ENCODE measurements around the gene SERBP1. TPM values are rescaled to one million over a fixed set of nuclear protein-coding genes. Genes with fewer than 3 reads are reported as not detected.
"Not testable (repeated sequence)": the region's sequence is repeated elsewhere in the genome, so short reads cannot be mapped to it uniquely, and the experiment has no call there.

Gene SERBP1
- total RNA-seq, 1 experiment from 2014 or later: 300 TPM

DNA sequence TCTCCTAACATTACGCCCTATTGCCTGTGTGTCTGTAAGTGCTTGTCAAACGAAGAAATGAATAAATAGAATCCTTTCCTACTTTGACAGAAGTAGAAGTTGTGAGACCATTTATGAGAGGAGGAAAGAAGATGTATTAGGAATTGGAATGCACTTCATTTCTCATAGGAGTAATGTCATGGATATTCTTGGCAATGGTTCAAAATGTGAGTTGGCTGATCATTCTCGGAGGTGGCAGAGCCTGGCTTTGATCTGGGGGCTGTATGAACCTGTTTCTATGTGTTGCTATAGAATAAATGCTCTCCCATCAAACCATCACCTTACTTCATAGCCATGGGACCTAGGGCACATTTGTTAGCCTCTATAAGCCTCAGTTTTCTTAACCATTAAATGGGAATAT, 10.1 kb upstream of the SERBP1 start:
- no peak for DNase-seq (ENCODE audit: low spot score)

DNA sequence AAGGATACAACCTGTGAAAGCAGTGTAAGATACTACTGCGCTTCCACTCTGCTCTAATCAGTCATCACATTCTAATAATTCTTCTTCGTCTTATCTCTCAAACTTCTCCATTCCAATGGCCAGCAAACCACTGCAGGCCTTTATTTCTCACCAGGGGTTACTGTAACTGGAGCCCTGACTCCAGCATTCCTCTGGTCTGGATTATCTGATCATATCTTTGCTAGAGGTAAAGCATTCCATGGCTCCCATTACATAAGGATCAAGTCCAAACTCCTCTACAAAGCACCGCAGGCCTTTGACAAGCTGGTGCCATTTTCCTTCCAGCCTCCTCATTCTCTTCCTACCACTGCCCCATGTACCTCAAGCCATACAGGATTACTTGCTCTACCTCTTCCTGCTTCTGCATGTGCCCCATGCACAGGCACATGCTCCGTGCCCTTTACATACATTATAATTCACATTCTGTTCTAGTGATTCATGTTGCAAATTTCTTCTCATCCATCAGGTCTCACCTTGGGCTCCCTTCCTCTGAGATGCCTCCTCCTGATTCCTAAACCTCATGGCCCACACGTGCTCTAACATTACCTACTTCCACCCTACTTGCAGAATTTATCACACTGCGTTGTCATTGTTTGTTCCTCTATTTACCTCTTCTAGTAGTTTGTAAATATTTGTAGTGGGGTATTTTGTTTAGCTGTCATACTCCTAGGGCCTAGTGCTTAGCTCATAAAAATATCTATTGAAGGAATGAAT, 9.3 kb upstream of the SERBP1 start:
- no peak for DNase-seq (ENCODE audit: low spot score)

DNA sequence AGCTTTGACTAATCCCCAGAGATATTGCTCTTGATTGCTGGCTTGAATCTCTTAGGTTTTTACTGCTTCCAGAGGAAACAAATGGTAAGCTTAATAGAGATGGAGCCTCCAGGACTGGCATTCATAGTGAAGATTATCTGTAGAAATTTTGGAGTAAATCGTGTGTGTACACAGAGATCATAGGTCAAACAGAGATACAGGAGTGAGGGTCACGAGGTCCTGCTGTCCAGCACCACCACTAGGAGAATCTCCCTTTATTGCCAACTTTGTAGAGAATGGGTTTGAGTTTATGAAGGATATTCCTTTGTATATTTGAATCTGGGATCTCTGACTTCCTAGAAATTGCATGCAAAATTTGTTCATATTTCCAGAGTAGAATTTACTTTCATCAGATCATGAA, 7.8 kb upstream of the SERBP1 start:
- DNase-seq (ENCODE audit: low spot score): no peak

DNA sequence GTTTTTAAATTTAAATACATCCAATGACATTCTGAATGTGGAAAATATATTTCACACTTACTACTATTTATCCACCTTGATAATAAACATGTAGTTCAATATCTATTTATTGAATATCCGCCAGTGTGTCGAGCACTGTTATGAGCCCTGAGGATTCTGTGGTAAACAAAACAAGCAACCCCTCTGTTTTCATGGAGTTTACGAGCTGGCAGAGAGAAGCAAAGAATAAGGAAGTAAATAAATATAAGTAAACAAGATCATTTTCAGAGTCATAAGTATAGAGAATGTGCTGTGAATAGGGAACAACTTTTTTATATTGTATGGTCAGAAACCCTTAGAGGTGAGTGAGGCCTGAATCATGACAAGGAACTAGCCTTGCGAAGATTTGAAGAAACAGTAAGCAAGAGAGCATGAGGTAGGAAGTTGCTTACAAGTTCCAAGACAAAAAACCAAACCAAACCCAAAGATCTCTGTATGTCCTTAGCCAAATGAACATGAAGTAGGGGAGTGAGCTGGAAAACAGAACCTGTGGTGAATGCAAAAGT, 6.4 kb upstream of the SERBP1 start:
- no peak for DNase-seq (ENCODE audit: low spot score)

DNA sequence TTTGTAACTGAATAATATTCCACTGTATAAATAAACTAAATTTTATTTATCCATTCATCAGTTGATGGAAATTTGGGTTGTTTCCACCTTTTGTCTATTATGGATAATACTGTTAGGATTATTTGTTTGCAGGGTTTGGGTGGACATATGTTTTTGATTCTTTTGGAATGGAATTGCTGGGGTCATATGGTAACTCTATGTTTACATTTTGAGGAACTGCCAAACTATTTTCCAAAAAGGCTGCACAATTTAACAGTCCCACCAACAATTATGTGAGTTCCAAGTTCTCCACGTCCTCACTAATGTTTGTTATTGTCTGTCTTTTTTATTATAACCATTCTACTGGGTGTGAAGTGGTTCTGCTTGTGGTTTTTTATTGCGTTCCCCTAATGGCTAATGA, 4.3 kb upstream of the SERBP1 start:
- no peak for DNase-seq (ENCODE audit: low spot score)

DNA sequence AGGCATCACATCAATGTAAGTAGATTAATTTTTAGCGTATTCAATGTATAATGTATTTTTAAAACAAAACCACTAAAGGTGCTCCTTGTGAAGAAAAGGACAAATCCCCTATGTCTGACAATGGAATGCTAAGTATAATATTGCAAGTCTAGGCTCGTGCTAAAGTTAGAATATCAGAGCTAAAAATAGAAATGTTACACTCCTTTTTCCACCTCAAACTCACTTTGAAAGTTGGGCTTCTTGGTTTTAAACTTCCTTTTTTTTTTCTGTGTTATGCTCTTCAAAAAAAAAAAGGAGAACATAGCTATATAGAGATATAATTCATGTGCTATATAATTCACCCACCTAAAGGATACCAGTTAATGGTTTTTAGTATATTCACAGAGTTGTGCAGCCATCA, 3.6 kb upstream of the SERBP1 start:
- DNase-seq (ENCODE audit: low spot score): no peak

DNA sequence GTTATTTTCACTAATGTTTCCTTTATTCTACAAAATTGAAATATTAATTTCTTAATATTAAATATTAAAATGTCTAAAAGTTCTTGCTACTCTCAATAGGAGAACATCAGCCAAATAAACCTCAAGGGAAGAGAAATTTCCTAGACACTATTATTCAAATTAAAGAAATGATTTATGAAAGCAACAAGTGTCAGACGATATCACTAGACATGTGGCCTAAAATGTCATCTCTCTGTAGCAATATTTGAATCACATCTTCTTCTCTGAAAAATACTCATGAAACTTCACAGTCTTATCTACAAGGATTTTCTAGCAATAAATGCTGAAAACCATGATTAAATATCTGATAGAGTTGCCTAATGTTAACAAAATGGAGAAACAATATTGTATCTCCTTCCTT, 2.5 kb upstream of the SERBP1 start:
- no peak for DNase-seq (ENCODE audit: low spot score)

DNA sequence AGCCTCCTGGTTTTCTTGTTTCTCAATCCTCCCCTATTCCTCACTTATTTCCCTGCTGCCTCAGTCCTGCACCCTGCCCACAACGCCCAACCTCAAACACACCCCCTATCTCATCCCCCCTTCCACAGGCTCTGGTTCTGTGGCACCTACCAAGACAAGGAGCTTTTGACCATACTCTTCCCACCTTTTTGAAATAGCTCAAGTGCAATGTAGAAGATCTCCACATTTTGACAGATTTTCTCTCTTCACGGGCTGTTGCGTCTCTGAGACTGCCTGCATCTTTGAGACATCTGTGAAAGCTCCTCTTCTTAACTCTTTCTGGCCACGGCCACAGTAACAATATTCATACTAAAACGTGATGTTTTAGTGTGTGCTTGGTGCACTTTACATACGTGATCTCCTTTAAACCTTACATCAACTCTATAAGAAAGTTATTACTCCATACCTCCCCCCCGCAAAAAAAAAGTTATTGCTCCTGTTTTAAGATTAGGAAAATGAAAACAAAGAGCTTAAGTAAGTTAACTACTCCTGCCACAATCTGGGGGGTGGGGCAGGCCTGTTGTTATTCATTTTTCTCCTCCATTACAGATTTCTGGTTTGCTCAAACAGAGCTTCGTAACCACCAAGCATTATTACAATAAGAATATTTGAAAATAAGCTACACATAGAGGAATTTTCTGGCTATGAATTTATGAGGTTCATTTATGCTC, 1.8 kb upstream of the SERBP1 start:
- no peak for DNase-seq (ENCODE audit: low spot score)

DNA sequence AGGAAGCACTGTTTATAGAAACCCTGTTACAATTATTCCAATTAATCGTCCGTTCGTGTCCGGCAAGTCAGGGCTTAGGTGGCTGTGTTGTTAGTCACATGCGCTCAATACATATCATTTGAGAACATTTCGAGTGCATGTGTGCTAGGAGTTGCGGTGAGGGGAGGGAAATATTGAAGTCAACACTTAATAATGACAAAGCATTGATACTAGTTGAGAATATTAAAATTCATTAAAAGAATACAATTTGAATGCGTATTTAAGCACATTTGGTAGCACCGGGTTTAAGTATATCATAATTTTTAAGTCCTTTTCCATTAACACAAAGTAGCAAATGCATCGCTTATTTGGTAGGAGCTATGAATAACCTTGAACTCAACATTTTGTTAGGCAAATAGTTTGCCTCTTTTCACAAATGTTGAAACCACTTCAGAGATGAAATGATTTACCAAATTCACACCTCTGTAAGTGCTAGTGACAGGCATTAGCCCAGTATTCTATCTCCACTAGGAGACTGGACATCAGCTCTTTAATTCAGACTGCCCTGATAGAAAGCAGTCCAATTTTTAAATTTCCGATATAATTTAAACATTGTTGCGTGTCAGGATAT, 1.1 kb upstream of the SERBP1 start:
- DNase-seq (ENCODE audit: low spot score): no peak

DNA sequence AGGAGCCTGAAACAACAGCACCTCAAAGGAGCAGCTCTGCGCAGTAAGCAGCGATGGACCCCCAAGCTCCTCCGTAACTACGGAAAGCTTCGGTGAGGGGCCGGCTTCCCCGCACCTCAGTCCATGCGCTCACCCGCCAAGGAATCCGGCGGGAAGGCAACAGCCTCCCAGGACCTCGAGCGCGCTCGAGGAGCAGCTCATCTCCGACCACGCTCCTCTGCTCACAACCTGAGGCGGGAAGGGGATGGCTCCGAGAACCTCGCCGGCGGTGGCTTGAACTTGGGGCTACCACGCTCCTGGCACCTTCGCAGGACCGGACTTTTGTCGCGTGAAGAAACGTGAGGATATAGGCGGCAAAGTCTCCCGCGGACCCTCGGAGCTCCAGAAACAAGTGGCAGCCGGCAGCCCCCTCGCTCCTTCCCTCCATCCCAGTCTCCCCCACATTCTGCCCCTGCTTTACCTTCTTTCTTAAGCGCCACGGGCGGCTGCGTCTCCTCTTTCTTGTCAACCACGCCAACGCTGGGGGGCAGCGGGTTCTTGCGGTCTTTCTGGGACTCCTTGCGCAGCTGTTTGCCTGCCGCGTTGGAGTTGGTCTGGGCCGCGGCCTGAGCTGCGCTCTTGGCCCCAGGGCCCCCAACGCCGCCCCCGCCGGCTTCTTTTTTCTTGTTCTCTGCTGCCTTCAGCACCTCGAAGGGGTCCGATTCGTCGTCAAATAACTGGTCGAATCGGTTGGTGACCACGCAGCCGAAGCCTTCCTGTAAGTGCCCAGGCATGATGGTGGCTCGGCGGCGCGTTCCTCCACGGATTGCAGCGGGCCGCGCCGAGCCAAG, 459 bp downstream of the SERBP1 start:
- no peak for DNase-seq (ENCODE audit: low spot score)

DNA sequence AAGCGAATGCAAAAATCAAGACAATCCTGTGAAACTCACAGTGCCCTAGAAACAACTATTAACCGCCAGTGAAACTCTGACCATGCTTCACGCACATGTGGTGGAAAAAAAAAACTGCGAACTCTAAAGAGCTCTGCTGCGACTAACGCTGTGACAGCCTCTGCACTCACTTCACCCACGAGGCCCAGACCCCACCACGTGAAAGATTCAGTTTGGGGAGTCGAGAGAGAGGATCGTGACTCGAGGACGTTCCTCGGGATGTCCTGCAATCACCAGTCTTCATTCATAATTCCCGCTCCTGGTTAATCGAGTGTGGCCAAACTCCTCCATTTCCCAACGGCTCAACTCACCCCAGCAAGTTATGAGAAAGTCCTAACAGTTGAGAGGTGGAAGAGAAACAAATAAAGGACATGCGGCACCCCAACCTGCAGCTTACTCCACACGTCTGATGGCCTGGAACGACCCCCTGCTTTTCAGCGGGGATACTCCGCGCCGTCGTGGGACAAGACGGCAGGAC, 1.1 kb downstream of the SERBP1 start:
- peak; percentile 18 for DNase-seq (ENCODE audit: low spot score)

DNA sequence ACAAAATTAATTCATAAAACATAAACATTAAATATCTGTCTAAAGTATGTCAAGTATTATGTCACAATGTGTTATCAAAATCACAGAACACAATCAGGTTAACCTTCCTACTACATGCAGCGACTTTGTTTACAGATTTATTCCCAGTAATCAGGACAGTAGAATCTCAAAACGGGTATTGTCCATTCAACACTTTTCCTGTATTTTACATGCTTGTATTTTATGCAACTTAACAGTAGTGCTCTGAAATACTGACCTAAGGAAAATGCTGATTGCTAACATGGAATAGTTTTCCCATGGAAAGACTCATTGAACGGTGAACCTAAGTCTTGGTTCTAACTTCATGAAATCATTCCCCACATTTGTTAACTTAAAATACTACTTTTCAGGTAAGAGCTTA, 2.3 kb downstream of the SERBP1 start:
- no peak for DNase-seq (ENCODE audit: low spot score)

DNA sequence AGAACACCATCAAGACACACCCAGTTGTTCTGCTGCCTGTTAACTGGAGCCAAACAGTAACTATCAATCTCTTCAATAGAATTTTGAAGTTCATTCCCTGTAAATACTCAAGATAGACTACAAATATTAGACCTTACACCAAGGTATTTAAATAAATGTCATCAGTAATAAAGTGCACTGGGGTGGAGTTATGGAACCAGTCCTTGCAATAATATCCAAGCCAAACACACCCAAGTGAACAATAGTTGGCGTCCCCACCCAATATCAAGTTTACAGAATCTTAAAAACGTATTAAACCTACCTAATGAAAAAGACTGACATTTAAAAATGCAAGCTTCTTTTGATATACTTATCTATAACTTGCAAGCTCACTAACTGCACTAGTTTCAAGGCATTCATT, 2.7 kb downstream of the SERBP1 start:
- no peak for DNase-seq (ENCODE audit: low spot score)

DNA sequence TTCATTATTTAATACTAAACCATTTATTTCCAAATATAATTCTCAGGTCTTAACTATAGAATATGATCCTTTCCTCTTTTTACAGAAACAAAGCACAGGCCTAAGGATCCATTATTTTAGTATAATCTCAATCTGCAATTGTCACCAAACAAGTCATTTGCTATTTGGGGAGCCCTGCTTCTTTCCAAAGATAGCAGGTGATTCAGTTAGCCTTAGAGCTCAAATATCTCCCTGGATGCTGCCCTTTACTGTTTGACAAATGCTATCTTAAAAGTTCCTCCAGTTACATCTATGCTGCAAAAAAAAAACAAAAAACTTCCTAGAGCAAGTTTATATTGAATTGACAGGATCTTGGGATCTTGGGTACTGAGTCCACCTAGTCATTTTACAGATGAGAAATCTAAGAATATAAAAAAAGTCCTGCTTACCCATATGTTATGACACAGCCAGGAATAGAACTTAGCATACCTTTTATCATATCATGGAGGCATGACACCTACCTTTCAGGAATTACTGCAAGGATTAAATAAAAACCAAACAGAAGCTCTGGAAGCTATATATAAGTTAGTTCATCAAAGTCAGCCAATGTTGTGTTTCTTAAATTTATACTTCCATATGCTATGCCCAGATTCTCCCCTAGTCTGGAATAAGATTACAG, 9.2 kb downstream of the SERBP1 start:
- DNase-seq (ENCODE audit: low spot score): no peak

DNA sequence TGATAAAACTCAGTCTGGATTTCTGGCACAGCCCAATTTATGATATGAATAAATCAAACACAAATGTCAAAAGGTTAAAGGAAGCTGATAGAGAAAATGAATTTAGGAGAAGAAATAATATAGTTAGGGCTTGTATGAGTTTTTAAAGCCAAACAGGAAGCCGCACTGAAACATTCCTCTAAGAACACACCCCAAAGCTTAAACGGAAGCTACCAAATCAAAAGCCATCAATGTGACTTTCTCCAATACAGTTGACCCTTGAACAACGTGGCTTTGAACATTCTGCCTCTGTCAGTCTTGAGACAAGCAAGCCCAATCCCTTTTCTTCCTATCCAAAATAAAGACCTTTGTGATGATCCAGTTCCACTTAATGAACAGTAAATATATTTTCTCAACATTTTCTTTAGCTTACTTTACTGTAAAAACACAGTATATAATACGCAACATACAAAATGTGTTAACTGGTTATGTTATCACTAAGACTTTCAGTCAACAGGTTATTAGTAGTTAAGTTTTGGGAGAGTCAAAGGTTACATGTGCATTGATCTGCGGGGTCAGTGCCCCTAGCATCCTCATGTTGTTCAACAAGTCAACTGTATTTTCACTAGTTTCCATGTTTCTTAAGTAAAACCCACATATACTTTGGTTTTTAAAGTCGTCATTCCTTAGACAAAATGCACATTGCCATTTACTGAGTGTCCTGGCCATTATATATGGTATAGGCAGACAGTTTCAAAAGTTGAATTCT, 11.2 kb downstream of the SERBP1 start:
- no peak for DNase-seq (ENCODE audit: low spot score)

DNA sequence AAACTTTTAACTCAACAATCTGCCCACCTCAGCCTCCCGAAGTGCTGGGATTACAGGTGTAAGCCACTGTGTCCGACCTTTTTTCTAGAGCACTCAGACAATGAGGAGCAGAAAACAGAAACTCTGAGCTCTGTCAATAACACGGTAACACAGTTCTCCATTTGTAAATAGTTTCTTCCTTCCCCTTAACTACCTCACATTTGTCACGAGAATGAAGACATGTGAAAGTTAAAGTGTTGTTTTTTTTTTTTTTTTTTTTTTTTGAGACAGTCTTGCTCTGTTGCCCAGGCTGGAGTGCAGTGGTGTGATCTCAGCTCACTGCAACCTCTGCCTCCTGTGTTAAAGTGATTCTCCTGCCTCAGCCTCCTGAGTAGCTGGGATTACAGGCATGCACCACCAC, 12.5 kb downstream of the SERBP1 start:
- DNase-seq (ENCODE audit: low spot score): not testable (repeated sequence)

DNA sequence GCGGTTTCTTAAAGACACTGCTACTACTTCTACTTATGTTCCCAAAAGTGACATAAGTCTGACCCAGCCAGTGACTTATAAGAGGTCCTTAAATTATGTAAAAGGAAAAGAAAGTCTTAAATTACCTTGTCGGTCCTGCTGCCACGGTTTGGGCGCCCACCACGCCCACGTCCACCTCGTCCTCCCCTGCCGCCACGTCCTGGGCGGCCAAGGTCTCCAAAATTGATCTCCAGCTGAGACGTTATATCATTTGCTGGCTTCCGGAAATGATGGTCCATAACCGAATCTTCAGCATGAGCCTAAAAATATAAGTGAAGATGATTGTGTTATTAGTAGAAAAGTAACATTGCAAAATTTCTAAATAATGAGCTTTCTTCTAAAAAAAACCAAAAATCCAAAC, 15.2 kb downstream of the SERBP1 start:
- DNase-seq (ENCODE audit: low spot score): no peak

DNA sequence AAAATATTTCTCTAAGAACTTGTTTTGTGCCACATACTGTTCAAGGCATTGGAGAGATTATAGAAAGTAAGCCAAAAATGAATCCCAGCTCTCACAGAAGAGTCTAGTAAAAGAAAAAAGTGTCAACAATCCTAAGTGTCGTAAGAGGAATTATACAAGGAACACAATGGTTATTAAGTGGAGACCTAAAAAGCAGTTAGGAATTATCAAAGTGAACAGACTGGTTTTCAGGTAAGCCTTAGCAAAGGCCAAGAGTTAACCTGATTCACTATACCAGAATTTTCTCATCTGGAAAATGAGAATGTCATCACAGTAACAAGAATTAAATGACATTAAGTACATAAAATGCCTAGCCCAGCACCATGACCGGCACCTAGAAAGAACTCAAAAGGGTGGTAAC, 15.6 kb downstream of the SERBP1 start:
- no peak for DNase-seq (ENCODE audit: low spot score)

DNA sequence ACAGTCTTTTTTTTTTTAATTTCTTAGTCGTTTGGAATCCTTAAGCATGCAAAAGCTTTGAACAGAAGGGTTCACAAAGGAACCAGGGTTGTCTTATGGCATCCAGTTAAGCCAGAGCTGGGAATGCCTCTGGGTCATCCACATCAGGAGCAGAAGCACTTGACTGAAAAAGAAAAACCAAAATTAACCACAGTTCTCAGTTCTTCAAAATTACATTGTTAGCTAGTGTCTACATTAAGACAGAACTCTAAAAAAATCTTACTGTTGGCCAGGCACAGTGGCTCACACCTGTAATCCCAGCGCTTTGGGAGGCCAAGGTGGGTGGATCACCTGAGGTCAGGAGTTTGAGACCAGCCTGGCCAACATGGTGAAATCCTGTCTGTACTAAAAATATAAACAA, 17.1 kb downstream of the SERBP1 start:
- not testable (repeated sequence) for DNase-seq (ENCODE audit: low spot score)

DNA sequence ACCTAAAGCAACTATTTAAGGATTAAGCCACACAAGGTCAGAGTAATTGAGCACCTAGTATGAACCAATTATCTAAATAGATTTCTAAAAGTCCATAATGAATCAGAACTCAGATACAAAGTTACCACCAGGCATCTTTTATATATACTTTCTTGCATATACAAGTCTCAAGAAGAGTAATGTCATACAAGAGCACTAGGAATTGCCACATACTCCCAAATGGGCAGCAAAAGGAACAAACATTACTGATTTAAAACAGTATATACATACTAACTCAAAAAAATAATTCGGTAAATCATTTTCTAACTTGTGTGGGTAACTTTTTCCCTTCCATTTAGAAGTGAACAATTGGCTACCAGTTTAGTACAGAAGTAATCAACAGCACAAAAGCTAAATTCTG, 22.1 kb downstream of the SERBP1 start:
- DNase-seq (ENCODE audit: low spot score): no peak

Data from H4 (cell line).